Smooth muscle cell of trachea (primary cell): Measurements from ENCODE around the gene TANC2. TPM values are rescaled to one million over a fixed set of nuclear protein-coding genes. Genes with fewer than 3 reads are reported as not detected.

Experiments used
- total RNA-seq: library from RNA; depleted of rRNA; stranded (reverse); fragments of >200 nt; gene quantifications from 2 replicates; pipeline ENCODE4 v1.2.1, GENCODE V29; 2014

TANC2 gene
- 30.1 and 46.0 TPM in 2 replicates for total RNA-seq

GRCh38 chr17:62965686-62966425 lies at the start of gene TANC2:
Gene TANC2 (plus strand): TSS chr17:62966235. CDS start chr17:63009560, 43,325 bp downstream.

Other genes starting within 250 kb of the TANC2 start
- not detected in 2 replicates for gene MARCHF10, start 157.9 kb upstream of the TANC2 start, total RNA-seq